GM13977 (cell line): ENCODE results near the gene PRMT7.

Source experiments
- DNase-seq: peaks from one replicate; pipeline ENCODE4 v3.0.0; 2012; ENCODE audit warnings: low spot score
- CTCF ChIP-seq: IDR thresholded peaks from 2 replicates; pipeline ENCODE4 v1.5.1; 2012; ENCODE audit warnings: mild to moderate bottlenecking, control low read depth; ENCODE audit not compliant: insufficient read depth; ENCODE audit errors: extremely low read depth, missing control alignments
- in situ Hi-C: fragments of 300-500 bp; cut with MboI; formaldehyde crosslinking; loops from one replicate; pipeline ENCODE4 v1.12.0; 2022; ENCODE audit warnings: low sequenced_read_pairs, low pct_unique_long_range_greater_than_20kb, mixed read lengths, inconsistent platforms; ENCODE audit not compliant: unreplicated experiment

Gene PRMT7

GRCh38 chr16:68372381-68372720 lies 61.5 kb downstream of the PRMT7 start:
- in situ Hi-C loops: no loop called here
- no peak for TF ChIP-seq CTCF

GRCh38 chr16:68372806-68373205 lies 62.0 kb downstream of the PRMT7 start:
- in situ Hi-C loops: no loop called here

More at GRCh38 chr16:68372381-68372720, 61.5 kb downstream of the PRMT7 start:
- no peak for DNase-seq

GRCh38 chr16:68373528-68374245 lies 62.9 kb downstream of the PRMT7 start:
- DNase-seq: no peak

More at GRCh38 chr16:68372806-68373205, 62.0 kb downstream of the PRMT7 start:
- no peak for TF ChIP-seq CTCF
- no peak for DNase-seq

GRCh38 chr16:68374246-68374805 lies 63.5 kb downstream of the PRMT7 start:
- no peak for TF ChIP-seq CTCF
- in situ Hi-C loops: no loop called here
- no peak for DNase-seq

More at GRCh38 chr16:68373528-68374245, 62.9 kb downstream of the PRMT7 start:
- in situ Hi-C loops: no loop called here
- no peak for TF ChIP-seq CTCF

GRCh38 chr16:68374961-68375660 lies 64.3 kb downstream of the PRMT7 start:
- in situ Hi-C loops: no loop called here
- DNase-seq: no peak
- no peak for TF ChIP-seq CTCF

- no peak for TF ChIP-seq CTCF
- no peak for DNase-seq
- in situ Hi-C loops: no loop called here
Observed at GRCh38 chr16:68375801-68376536, 65.2 kb downstream of the PRMT7 start.
